Measurements from ENCODE around the gene ODAD3. TPM values are rescaled to one million over a fixed set of nuclear protein-coding genes. Genes with fewer than 3 reads are reported as not detected.
A peak's percentile ranks its signal among the peaks of the same experiment; 100 is the strongest.

ODAD3 gene
- total and polyA plus RNA-seq, 2 of the 13 experiments (the other 11 are each of a cell fraction or from before 2014, with no cell fraction given), result 0.04 to 0.08 TPM

DNA sequence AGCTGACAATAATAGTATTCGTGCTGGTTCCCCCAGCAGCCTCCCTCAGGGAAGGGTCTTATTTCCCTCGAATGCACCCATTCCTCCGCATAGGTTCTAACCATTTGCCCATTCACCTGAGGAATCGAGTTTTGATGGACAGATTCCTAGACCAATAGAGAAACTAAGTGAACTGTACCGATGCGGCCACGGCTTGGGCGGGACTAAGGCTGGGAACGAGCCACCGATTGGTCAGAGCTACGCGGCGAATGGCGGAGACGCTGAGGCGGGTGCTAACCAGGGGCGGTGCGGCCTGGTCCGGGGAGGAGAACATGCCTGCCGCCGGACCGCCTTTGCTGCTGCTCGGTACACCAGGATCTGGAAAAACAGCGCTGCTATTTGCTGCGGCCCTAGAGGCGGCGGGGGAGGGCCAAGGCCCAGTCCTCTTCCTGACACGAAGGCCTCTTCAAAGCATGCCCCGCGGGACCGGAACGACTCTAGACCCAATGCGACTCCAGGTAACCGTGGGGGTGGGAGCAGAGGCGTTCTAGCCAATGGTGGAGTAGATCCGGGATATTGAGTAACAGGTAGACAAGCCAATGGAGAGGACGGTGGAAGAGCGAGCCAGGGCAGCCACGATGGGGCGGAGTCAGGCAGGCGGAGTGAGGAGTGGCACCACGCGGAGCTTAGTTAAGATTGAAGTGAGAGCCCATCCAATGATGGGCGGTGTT is 60.3 kb downstream of the ODAD3 start, which contains the start of gene SWSAP1 (continued):
- TF ChIP-seq HNF1A (IDR thresholded peaks at IDR 0.05; ENCODE audit: low read depth), result no peak
- peak; percentile 40; the same call in 1 of the 2 replicates for TF ChIP-seq HNF1A (CRISPR knock-in tag; IDR thresholded peaks at IDR 0.05; ENCODE audit: borderline replicate concordance)
- TF ChIP-seq PAXIP1 (CRISPR knock-in tag; conservative IDR thresholded peaks at IDR 0.05), result peak; percentile 46; the same call in 1 of the 2 replicates
- no peak; the same call in 1 of the 2 replicates for TF ChIP-seq ZNF317 (CRISPR knock-in tag; IDR thresholded peaks at IDR 0.05)
- peak; percentile 86 for TF ChIP-seq YY1 (IDR thresholded peaks at IDR 0.05; ENCODE audit: insufficient read depth, insufficient replicate concordance, low read depth, low read length)
- TF ChIP-seq HOXA5 (CRISPR knock-in tag; IDR thresholded peaks at IDR 0.05), result 0 out of 2 replicates have a peak, but pooled peaks have one; percentile 53
- TF ChIP-seq, protein P1, sequence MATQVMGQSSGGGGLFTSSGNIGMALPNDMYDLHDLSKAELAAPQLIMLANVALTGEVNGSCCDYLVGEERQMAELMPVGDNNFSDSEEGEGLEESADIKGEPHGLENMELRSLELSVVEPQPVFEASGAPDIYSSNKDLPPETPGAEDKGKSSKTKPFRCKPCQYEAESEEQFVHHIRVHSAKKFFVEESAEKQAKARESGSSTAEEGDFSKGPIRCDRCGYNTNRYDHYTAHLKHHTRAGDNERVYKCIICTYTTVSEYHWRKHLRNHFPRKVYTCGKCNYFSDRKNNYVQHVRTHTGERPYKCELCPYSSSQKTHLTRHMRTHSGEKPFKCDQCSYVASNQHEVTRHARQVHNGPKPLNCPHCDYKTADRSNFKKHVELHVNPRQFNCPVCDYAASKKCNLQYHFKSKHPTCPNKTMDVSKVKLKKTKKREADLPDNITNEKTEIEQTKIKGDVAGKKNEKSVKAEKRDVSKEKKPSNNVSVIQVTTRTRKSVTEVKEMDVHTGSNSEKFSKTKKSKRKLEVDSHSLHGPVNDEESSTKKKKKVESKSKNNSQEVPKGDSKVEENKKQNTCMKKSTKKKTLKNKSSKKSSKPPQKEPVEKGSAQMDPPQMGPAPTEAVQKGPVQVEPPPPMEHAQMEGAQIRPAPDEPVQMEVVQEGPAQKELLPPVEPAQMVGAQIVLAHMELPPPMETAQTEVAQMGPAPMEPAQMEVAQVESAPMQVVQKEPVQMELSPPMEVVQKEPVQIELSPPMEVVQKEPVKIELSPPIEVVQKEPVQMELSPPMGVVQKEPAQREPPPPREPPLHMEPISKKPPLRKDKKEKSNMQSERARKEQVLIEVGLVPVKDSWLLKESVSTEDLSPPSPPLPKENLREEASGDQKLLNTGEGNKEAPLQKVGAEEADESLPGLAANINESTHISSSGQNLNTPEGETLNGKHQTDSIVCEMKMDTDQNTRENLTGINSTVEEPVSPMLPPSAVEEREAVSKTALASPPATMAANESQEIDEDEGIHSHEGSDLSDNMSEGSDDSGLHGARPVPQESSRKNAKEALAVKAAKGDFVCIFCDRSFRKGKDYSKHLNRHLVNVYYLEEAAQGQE (IDR thresholded peaks at IDR 0.05; ENCODE audit: borderline replicate concordance in 1 of 2, low read depth in 1 of 2, low read length in 2 of 2), result 0 out of 4 replicates have a peak, but pooled peaks of 1 of the 2 experiments have one; percentile 32
- peak; percentile 87; the same call in 1 of the 2 replicates for TF ChIP-seq ZNF44 (CRISPR knock-in tag; IDR thresholded peaks at IDR 0.05)
- TF ChIP-seq DR1 (CRISPR knock-in tag; IDR thresholded peaks at IDR 0.05), result peak; percentile 71
- peak; percentile 98 for TF ChIP-seq THAP7 (CRISPR knock-in tag; IDR thresholded peaks at IDR 0.05)
- TF ChIP-seq ZNF580 (CRISPR knock-in tag; IDR thresholded peaks at IDR 0.05; ENCODE audit: borderline replicate concordance, low read depth), result peak; percentile 84; the same call in 1 of the 2 replicates
- TF ChIP-seq TBX3 (IDR thresholded peaks at IDR 0.05; ENCODE audit: borderline replicate concordance), result peak; percentile 68; the same call in 1 of the 2 replicates
- TF ChIP-seq SIX1 (CRISPR knock-in tag; IDR thresholded peaks at IDR 0.05; ENCODE audit: borderline replicate concordance), result no peak
- peak; percentile 58; the same call in 1 of the 3 replicates for TF ChIP-seq MXI1 (IDR thresholded peaks at IDR 0.05; ENCODE audit: borderline replicate concordance, low read depth, low read length)
- peak; percentile 72 for TF ChIP-seq CREM (IDR thresholded peaks at IDR 0.05)
- no peak for TF ChIP-seq CREM (CRISPR knock-in tag; IDR thresholded peaks at IDR 0.05)
